ENCODE results near the gene ITIH2.
A peak's percentile ranks its signal among the peaks of the same experiment; 100 is the strongest.
"Not testable (repeated sequence)": the region's sequence is repeated elsewhere in the genome, so short reads cannot be mapped to it uniquely, and the experiment has no call there.

The ITIH2 gene

GRCh38 chr10:7700577-7701125 is 2.5 kb upstream of the ITIH2 start:
- no peak for FAIRE-seq

DNA sequence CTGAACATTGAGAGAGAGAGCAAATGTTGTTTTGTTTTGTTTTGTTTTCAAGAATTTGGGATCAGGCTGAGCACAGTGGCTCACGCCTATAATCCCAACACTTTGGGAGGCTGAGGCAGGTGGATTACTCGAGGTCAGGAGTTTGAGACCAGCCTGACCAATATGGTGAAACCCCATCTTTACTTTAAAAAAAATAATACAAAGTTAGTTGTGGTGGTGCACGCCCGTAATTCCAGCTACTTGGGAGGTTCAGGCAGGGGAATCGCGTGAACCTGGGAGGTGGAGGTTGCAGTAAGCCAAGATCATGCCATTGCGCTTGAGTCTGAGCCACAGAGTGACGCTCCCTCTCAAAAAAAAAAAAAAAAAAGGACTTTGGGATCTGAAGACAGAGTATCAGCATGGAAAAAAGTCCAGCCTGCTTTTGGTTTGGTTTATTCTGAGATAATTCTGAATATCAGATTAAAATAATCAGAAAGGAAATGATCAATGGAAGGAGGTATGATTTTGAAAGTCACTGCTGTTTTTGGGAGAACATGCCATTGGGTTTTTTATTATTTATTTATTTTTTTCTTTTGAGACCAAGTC is 1.9 kb upstream of the ITIH2 start:
- no peak for FAIRE-seq

DNA sequence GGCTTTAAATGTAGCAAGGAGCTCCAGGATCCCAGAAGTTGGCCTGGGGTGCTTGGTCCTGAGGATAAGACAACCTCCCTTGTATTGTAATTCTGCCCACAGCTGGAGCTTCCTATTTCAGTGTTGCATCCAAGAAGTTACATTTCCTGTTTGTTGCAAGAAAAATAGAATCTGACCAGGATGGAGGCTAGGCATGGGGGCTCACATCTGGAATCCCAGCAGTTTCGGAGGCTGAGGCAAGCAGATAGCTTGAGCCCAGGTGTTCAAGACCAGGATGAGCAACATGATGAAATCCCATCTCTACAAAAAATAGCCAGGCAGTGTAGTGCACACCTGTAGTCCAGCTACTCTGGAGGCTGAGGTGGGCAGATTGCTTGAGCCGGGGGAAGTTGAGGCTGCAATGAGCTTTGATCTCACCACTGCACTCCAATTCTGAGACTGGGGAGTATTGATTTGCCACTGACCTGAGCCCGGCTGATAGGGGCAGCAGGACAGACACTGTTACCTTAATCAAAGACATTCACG is 766 bp upstream of the ITIH2 start:
- FAIRE-seq, result no peak

GRCh38 chr10:7704071-7705016 is 1.2 kb downstream of the ITIH2 start:
- no peak for FAIRE-seq

GRCh38 chr10:7705341-7705740 is 2.2 kb downstream of the ITIH2 start:
- FAIRE-seq, result no peak

DNA sequence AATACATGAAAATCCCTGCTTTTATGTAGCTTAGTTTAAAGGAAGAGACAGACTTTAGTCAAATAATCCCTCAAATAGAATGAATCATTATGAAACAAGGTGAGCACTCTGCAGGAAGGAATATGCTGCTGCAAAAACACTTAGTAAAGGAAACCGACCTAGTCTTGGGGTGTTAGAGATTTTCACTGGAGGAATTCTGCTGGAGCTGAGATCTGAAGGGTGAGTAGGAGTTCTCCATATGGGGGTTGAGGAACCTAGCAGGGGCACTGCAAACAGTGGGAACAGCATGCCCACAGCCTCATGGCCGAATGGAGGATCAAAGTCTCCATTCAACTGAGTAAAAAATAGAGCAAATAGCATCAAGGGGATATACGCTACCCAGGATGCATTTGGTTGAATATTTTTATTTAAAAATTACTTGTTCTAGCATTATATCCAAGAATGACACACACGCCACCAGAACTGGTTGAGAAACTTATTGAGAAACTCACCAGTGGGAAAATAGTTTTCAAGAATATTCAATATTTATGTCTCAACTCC is 3.5 kb downstream of the ITIH2 start:
- no peak for FAIRE-seq

DNA sequence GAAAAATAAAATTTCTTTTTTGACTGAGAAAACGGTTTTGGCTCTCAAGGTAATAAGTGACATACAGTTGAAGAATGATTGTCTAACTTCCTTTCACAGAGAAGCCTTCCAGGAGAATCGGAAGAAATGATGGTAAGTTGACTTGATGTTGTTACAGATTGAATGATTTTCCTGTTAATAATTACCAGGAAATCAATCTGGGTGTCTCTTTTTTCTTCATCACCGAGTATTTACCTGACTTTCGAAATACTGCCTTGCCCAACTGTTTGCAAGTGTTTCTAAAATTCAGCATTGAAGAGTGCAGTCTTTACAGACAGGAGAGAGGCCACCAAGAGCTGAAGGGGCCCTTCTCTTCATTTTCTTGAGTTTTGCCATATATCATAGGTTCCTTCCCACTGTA is 4.0 kb downstream of the ITIH2 start:
- peak; percentile 45 for FAIRE-seq

GRCh38 chr10:7707858-7708622 is 4.9 kb downstream of the ITIH2 start:
- no peak for FAIRE-seq

GRCh38 chr10:7708832-7709231 is 5.7 kb downstream of the ITIH2 start:
- FAIRE-seq, result no peak

DNA sequence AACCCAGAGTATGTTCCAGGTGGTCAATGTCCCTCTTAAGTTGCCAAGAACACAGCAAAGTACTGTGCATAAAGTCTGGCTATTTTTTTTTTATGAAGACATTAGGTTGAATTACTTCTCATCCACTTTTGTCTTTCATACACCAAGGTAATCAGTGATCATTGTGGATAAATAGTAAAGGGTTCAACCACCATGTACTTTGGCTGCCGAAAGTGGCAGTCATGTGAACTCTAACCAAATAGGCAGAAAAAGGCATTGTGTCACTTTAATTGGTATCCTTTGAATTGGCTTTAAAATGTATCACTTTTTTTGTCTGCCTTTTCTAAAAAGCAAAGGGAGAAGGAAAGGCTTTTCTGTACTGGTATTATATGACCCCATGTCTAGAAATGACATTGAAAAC is 7.3 kb downstream of the ITIH2 start:
- FAIRE-seq, result no peak

DNA sequence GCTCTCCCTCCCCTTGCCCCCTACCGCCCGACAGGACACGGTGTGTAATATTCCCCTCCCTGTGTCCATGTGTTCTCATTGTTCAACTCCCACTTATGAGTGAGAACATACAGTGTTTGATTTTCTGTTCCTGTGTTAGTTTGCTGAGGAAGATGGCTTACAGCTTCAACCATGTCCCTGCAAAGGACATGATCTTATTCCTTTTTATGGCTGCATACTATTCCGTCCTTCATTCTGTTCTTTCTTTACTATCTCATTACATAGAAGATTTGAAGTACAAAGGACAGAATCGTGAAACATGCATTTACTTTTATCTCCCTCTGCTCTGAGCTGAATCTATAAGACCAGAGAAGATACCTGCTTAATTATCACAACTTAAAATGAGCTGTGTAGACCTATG is 8.0 kb downstream of the ITIH2 start:
- not testable (repeated sequence) for FAIRE-seq

GRCh38 chr10:7715515-7715914 is 12.4 kb downstream of the ITIH2 start:
- no peak for FAIRE-seq

- no peak for FAIRE-seq
Measured at GRCh38 chr10:7717767-7718166, 14.7 kb downstream of the ITIH2 start.

DNA sequence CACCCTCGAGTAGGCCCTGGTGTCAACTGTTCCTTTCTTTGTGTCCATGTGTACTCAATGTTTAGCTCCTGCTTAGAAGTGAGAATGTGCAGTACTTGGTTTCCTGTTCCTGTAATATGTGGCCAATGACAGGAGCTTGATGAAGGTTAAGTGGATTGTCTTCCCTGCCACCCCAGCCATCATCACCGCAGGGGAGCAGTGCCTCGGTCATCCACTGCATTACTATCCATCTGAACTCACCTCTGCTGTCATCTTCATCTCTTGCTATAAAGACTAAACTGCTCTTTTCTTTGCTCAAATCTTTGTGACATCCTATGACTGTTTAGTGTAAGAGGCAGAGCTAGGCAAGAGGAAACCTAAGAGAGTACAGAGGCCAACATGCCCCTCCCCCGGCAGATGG is 15.6 kb downstream of the ITIH2 start:
- no peak for FAIRE-seq

GRCh38 chr10:7720478-7720877 is 17.4 kb downstream of the ITIH2 start:
- FAIRE-seq, result no peak

- no peak for FAIRE-seq
Measured at GRCh38 chr10:7722927-7723529, 19.9 kb downstream of the ITIH2 start.

DNA sequence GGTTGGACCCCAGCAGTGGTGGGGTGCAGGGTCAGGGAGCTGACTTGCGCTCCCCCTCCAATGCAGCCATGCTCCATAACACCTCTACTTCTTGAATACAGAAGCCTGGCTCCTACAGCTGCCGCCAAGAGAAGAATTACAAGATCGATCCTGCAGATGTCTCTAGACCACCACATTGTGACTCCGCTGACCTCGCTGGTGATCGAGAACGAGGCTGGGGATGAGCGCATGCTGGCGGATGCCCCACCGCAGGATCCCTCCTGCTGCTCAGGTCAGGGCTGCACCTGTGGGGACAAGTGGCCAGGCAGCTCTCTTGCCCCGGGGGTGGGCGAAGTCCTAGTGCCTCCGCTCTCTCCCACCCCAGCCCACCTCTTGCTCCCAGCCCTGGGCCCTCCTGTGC is 31.7 kb downstream of the ITIH2 start:
- no peak for FAIRE-seq

GRCh38 chr10:7738536-7739407 is 35.7 kb downstream of the ITIH2 start:
- no peak for FAIRE-seq

DNA sequence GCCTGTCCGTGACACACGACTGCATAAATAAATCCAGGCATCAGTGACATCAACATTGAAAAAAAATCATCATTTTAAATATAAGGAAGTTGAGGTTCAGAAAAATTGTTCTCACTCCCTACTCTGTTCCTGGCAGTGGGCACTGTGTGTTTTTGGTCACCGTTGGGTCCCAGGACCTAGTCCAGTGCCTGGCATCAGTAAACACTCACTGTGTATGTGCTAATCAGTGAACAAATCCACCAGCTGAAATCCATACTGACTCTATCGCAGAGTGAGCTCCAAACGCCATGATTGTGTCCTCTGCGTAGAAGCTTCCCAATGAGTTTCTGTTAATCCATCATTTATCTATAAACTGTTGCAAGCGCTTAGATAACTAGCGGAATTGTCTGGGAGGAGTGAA is 41.2 kb downstream of the ITIH2 start:
- no peak for FAIRE-seq

GRCh38 chr10:7748637-7749036 is 45.5 kb downstream of the ITIH2 start:
- not testable (repeated sequence) for FAIRE-seq

GRCh38 chr10:7750222-7750621 is 47.1 kb downstream of the ITIH2 start:
- no peak for FAIRE-seq
